ENCODE measurements around the gene WNT2.

GRCh38 chr7:117241088-117241487, 81.8 kb downstream of the WNT2 start:
- TF ChIP-seq, protein P1, sequence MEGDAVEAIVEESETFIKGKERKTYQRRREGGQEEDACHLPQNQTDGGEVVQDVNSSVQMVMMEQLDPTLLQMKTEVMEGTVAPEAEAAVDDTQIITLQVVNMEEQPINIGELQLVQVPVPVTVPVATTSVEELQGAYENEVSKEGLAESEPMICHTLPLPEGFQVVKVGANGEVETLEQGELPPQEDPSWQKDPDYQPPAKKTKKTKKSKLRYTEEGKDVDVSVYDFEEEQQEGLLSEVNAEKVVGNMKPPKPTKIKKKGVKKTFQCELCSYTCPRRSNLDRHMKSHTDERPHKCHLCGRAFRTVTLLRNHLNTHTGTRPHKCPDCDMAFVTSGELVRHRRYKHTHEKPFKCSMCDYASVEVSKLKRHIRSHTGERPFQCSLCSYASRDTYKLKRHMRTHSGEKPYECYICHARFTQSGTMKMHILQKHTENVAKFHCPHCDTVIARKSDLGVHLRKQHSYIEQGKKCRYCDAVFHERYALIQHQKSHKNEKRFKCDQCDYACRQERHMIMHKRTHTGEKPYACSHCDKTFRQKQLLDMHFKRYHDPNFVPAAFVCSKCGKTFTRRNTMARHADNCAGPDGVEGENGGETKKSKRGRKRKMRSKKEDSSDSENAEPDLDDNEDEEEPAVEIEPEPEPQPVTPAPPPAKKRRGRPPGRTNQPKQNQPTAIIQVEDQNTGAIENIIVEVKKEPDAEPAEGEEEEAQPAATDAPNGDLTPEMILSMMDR (IDR thresholded peaks at IDR 0.05; ENCODE audit: insufficient read depth, low read length, poor library complexity, severe bottlenecking) = no peak
- TF ChIP-seq EZH2phosphoT487 (conservative IDR thresholded peaks at IDR 0.05; ENCODE audit: low read length) = no peak
